Activated B cell treated with CpG ODN at 0.5 μM for 24 hours (primary cell): ENCODE measurements around the gene PCDH9. TPM values are rescaled to one million over a fixed set of nuclear protein-coding genes. Genes with fewer than 3 reads are reported as not detected.

Experiments
- ATAC-seq: fragments of 200-7000 bp; cut with Tn5 transposase; one replicate; pipeline ENCODE4 v1.10.0; 2021; ENCODE audit warnings: low read depth, mild to moderate bottlenecking, moderate library complexity
- CTCF ChIA-PET: fragments of 350-600 bp; sonication (Branson Sonifier 250); formaldehyde crosslinking; loops from one replicate; lab custom pipeline; 2021; ENCODE audit warnings: antibody characterized with exemption; lab: Charles Lee
- POLR2A ChIA-PET: fragments of 350-600 bp; sonication (Branson Sonifier 250); formaldehyde crosslinking; loops from one replicate; lab custom pipeline; 2021; ENCODE audit warnings: antibody characterized with exemption; lab: Charles Lee
- DNase-seq: peaks from one replicate; pipeline ENCODE4 v3.0.0; 2022
- H3K27ac Mint-ChIP-seq: one replicate; pipeline ENCODE4 v1.8.0; 2020; ENCODE audit warnings: mixed read lengths
- H3K27me3 Mint-ChIP-seq: one replicate; pipeline ENCODE4 v1.8.0; 2021; ENCODE audit warnings: mixed read lengths
- H3K36me3 Mint-ChIP-seq: one replicate; pipeline ENCODE4 v1.8.0; 2021; ENCODE audit warnings: low read depth, mixed read lengths
- H3K4me1 Mint-ChIP-seq: one replicate; pipeline ENCODE4 v1.8.0; 2021; ENCODE audit warnings: mixed read lengths
- H3K4me3 Mint-ChIP-seq: one replicate; pipeline ENCODE4 v1.8.0; 2020; ENCODE audit warnings: mild to moderate bottlenecking, mixed read lengths
- H3K9me3 Mint-ChIP-seq: one replicate; pipeline ENCODE4 v1.8.0; 2020; ENCODE audit warnings: mixed read lengths
- CTCF ChIP-seq: fragments of 200-600 bp; IDR thresholded peaks from one replicate; pipeline ENCODE4 v1.8.0; 2022; ENCODE audit warnings: antibody characterized with exemption, mild to moderate bottlenecking
- intact Hi-C: fragments of 100-400 bp; cut with micrococcal nuclease; formaldehyde crosslinking; loops from one replicate; pipeline ENCODE4 v1.15.1; 2024
- total RNA-seq: library from RNA; stranded (reverse); gene quantifications from 2 replicates; pipeline ENCODE4 v1.2.3, GENCODE V29; 2022

The PCDH9 gene
- total RNA-seq, 1 donor from 2014 or later = 6.4 TPM

GRCh38 chr13:66795636-66796035, 434.5 kb downstream of the PCDH9 start:
- Mint-ChIP-seq H3K4me1 (peaks cover 11% of the 10 kb centered on the region), H3K4me3 (no peak overlapping the region), H3K36me3 (no peaks in the 10 kb centered on the region), H3K9me3 (no peaks in the 10 kb centered on the region), H3K27me3 (no peaks in the 10 kb centered on the region), H3K27ac (no peak overlapping the region)
- CTCF ChIA-PET = no interaction called here
- POLR2A ChIA-PET = no interaction called here
- intact Hi-C loops = loop anchor here (2.0 kb wide), 1 partner anchor 91 kb away; no protein-coding TSS in a partner anchor
- DNase-seq = no peak
- no peak for TF ChIP-seq CTCF
- ATAC-seq = no peak

DNA sequence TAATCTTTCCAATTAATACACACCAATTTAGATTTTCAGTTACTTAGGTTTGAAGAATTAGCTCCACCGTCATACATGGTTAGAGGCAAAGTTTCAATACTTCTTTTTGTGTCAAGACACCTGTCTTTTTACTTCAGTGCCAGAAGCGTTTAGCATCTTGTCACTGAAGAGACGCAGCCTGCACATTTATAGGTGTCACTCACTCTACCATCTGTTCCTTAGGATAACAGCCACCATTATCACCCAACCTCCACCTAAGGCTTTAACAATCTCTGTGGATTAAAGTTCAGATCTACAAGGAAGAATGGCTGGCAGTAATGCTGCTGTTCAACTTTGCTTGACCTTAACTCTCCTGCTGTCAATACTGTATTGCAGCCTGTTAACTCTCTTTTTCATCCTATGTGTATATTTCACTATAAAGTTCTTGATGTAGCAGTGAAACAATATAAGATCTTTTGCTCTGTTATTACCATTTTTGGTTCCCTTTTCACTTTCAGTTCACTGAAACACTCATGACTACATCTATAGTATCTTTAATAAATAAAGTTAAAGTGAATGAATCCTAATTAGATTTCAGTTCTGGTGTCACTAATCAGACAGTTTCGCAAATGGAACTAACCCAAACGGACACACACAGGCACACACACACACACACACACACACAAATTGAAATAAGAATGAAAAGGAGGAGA, 435.6 kb downstream of the PCDH9 start:
- H3K36me3 Mint-ChIP-seq = no peaks in the 10 kb centered on the region
- no peaks in the 10 kb centered on the region for H3K27me3 Mint-ChIP-seq

GRCh38 chr13:66790861-66791260, 439.3 kb downstream of the PCDH9 start:
- TF ChIP-seq CTCF = no peak
- Mint-ChIP-seq H3K9me3 (no peaks in the 10 kb centered on the region), H3K27me3 (no peaks in the 10 kb centered on the region), H3K4me1 (peaks cover 11% of the 10 kb centered on the region), H3K36me3 (no peaks in the 10 kb centered on the region), H3K27ac (no peak overlapping the region), H3K4me3 (no peak overlapping the region)
- intact Hi-C loops = no loop called here
- DNase-seq = no peak
- ATAC-seq = no peak
- ChIA-PET POLR2A (no interaction called here), CTCF (no interaction called here)

More for the DNA sequence above, 435.6 kb downstream of the PCDH9 start:
- Mint-ChIP-seq H3K4me1 (peaks cover 11% of the 10 kb centered on the region), H3K27ac (peak overlapping the region; percentile 72), H3K4me3 (peak overlapping the region; percentile 13), H3K9me3 (no peaks in the 10 kb centered on the region)
- no peak for TF ChIP-seq CTCF
- ChIA-PET CTCF (no interaction called here), POLR2A (no interaction called here)
- intact Hi-C loops = loop anchor here (2.0 kb wide), 1 partner anchor 92 kb away; no protein-coding TSS in a partner anchor
- peak; percentile 75 for ATAC-seq
- DNase-seq = no peak

GRCh38 chr13:66781241-66781640, 448.9 kb downstream of the PCDH9 start:
- H3K4me1 Mint-ChIP-seq = no peaks in the 10 kb centered on the region
- H3K9me3 Mint-ChIP-seq = no peaks in the 10 kb centered on the region
- H3K4me3 Mint-ChIP-seq = no peak overlapping the region
- no peaks in the 10 kb centered on the region for H3K27me3 Mint-ChIP-seq
- intact Hi-C loops = no loop called here
- DNase-seq (no peak), ATAC-seq (no peak)
- POLR2A ChIA-PET = no interaction called here
- TF ChIP-seq CTCF = no peak
- H3K36me3 Mint-ChIP-seq = no peaks in the 10 kb centered on the region
- H3K27ac Mint-ChIP-seq = no peak overlapping the region
- CTCF ChIA-PET = no interaction called here

DNA sequence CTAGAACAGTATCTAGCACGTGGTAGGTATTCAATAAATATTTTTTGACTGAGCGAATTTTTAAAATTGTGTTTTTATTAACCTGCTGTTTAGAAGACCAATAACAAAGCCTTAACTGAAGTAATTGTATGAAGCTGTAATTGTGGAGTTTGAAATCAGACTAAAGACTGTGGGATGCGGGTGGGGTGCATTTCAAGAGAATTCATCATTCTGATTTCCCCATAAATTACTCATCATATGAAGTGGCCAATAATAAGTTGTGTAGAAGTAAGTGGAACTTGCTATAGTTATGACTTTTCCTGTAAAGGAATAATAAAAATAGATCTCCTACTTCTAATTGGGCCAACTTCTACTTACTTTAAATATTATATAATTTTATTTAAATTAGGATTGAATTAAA, 449.3 kb downstream of the PCDH9 start:
- Mint-ChIP-seq H3K9me3 (no peaks in the 10 kb centered on the region), H3K4me3 (no peak overlapping the region), H3K4me1 (no peaks in the 10 kb centered on the region), H3K27me3 (no peaks in the 10 kb centered on the region), H3K27ac (no peak overlapping the region), H3K36me3 (no peaks in the 10 kb centered on the region)
- no peak for ATAC-seq
- ChIA-PET CTCF (no interaction called here), POLR2A (interaction anchor here (0.6 kb wide), 1 partner anchor 268 kb away, joined by 3 read pairs; no protein-coding TSS in a partner anchor)
- intact Hi-C loops = no loop called here
- DNase-seq = no peak
- TF ChIP-seq CTCF = no peak
